Measurements from ENCODE around the gene SLC25A13. TPM values are rescaled to one million over a fixed set of nuclear protein-coding genes. Genes with fewer than 3 reads are reported as not detected.

Gene SLC25A13
- total and polyA plus RNA-seq, 9 of the 15 experiments (the other 6 are each of a cell fraction or from before 2014, with no cell fraction given) = 21.4 to 80.2 (median 58.7) TPM

- TF ChIP-seq STAG1 (CRISPR knock-in tag; IDR thresholded peaks at IDR 0.05; ENCODE audit: borderline replicate concordance) = no peak
- no peak for TF ChIP-seq CEBPG (CRISPR knock-in tag; IDR thresholded peaks at IDR 0.05)
- no peak for TF ChIP-seq CEBPG (tag; conservative IDR thresholded peaks at IDR 0.05 in 1 of 2, IDR thresholded peaks at IDR 0.05 in 1 of 2)
- TF ChIP-seq BDP1 (IDR thresholded peaks at IDR 0.05; ENCODE audit: insufficient read depth, insufficient read length) = no peak
- no peak for TF ChIP-seq CHD4 (IDR thresholded peaks at IDR 0.05; ENCODE audit: insufficient read depth, insufficient replicate concordance, low read depth, low read length, poor library complexity, severe bottlenecking)
Measured at GRCh38 chr7:96188591-96188991, 133.3 kb downstream of the SLC25A13 start (continued).

DNA sequence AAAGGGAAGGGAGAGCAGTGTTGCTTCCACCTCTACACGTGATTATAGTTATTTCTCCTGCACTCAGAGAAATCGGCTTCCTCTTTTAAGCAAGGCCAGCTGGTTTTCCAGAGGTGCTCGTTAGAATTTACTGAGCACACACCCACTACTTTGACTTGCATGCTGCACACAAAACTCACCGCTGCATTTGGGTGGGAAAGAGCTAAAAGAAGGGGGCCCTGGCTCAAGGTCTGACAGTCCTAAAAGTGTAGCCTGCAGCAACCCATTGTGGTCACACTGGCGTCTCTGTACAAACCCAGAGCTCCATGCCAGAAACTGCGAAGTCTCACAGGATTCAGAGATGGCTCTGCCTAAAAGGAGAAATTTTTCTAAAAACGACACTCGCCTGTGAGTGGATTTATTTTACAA, 133.7 kb downstream of the SLC25A13 start:
- no peak for FAIRE-seq
- WGBS (ENCODE audit: insufficient coverage, low coverage, missing lambda C conversion rate) = 82% methylated on average over 8 of the region's 8 CpGs
- ATAC-seq = no peak
- H3K4me1 ChIP-seq (replicated peaks in 1 of 2; ENCODE audit: control insufficient read depth in 2 of 2, insufficient read depth in 2 of 2, low read length in 2 of 2) = no peaks in the 10 kb centered on the region
- POLR2A ChIA-PET = no interaction called here
- CTCF ChIA-PET (ENCODE audit: low intra/inter-chr PET ratio) = no interaction called here
- peaks cover 68% of the 10 kb centered on the region for H3K36me3 ChIP-seq (ENCODE audit: control insufficient read depth, insufficient read depth, low read length)
- no peak overlapping the region for H2AFZ ChIP-seq (ENCODE audit: low read depth, low read length)
- no peak overlapping the region for H3K4me3 ChIP-seq
- in situ Hi-C loops (cut with MboI) = no loop called here
- H3K27ac ChIP-seq (ENCODE audit: extremely low read depth, low read depth, low read length) = no peak overlapping the region
- TF ChIP-seq CHCHD3 (CRISPR knock-in tag; IDR thresholded peaks at IDR 0.05) (no peak), HDAC6 (IDR thresholded peaks at IDR 0.05; ENCODE audit: low read depth, low read length) (no peak), NONO (IDR thresholded peaks at IDR 0.05; ENCODE audit: low read depth in 2 of 2, low read length in 1 of 2) (no peak)
- no peak for DNase-seq (ENCODE audit: extremely low read depth in 1 of 4, low spot score in 3 of 4)
- H3K4me2 ChIP-seq (ENCODE audit: insufficient read depth, low read length) = no peak overlapping the region
- no peaks in the 10 kb centered on the region for H4K20me1 ChIP-seq (replicated peaks; ENCODE audit: control insufficient read depth, insufficient read depth, low read length)
- H3K9me3 ChIP-seq (replicated peaks; ENCODE audit: control insufficient read depth, insufficient read depth, low read depth, low read length) = no peaks in the 10 kb centered on the region
- BruUV-seq (replicated peaks) = no TSS peak
- H3K9ac ChIP-seq (ENCODE audit: insufficient read depth in 1 of 2, low read depth in 2 of 2, low read length in 2 of 2) = no peak overlapping the region
- no peaks in the 10 kb centered on the region for H3K79me2 ChIP-seq (ENCODE audit: control insufficient read depth, insufficient read depth, low read length)
- H3K9me1 ChIP-seq (ENCODE audit: control insufficient read depth, insufficient read depth, low read length) = no peaks in the 10 kb centered on the region
- intact Hi-C loops (cut with micrococcal nuclease) = no loop called here
- no peaks in the 10 kb centered on the region for H3K27me3 ChIP-seq (ENCODE audit: control insufficient read depth in 2 of 2, insufficient read depth in 2 of 2, low read length in 2 of 2)

Data from K562 (cell line).